Measurements from ENCODE around the gene MPRIP.

The MPRIP gene

GRCh38 chr17:17241656-17242055 is 199.4 kb downstream of the MPRIP start:
- no peak overlapping the region for H3K27ac ChIP-seq

GRCh38 chr17:17242246-17242645 is 200.0 kb downstream of the MPRIP start:
- TF ChIP-seq CTCF (conservative IDR thresholded peaks at IDR 0.05; ENCODE audit: low read depth): no peak
- no peak overlapping the region for H3K27ac ChIP-seq
- no peak for DNase-seq (ENCODE audit: low spot score)
- ChIA-PET POLR2A (ENCODE audit: low non-redundant PET) (no interaction called here), CTCF (no interaction called here)

More at GRCh38 chr17:17241656-17242055, 199.4 kb downstream of the MPRIP start:
- ChIA-PET POLR2A (ENCODE audit: low non-redundant PET) (no interaction called here), CTCF (no interaction called here)
- no peak for TF ChIP-seq CTCF (conservative IDR thresholded peaks at IDR 0.05; ENCODE audit: low read depth)
- no peak for DNase-seq (ENCODE audit: low spot score)
